LNCaP clone FGC (cell line): ENCODE measurements around the gene IZUMO4.

Experiments used
- DNase-seq: peaks from one replicate; pipeline ENCODE4 v3.0.0-alpha.2; 2011; ENCODE audit warnings: low read depth
- H3K4me3 ChIP-seq: 2 replicates; pipeline ENCODE4 v1.5.1; 2011; ENCODE audit warnings: mild to moderate bottlenecking, low read depth, low read length, control low read depth
- TF ChIP-seq, protein P1 (sequence below): IDR thresholded peaks from 2 replicates; pipeline ENCODE4 v1.5.1; 2012; ENCODE audit warnings: mild to moderate bottlenecking; ENCODE audit not compliant: control insufficient read depth, insufficient read depth; ENCODE audit errors: extremely low read depth

IZUMO4 gene

DNA sequence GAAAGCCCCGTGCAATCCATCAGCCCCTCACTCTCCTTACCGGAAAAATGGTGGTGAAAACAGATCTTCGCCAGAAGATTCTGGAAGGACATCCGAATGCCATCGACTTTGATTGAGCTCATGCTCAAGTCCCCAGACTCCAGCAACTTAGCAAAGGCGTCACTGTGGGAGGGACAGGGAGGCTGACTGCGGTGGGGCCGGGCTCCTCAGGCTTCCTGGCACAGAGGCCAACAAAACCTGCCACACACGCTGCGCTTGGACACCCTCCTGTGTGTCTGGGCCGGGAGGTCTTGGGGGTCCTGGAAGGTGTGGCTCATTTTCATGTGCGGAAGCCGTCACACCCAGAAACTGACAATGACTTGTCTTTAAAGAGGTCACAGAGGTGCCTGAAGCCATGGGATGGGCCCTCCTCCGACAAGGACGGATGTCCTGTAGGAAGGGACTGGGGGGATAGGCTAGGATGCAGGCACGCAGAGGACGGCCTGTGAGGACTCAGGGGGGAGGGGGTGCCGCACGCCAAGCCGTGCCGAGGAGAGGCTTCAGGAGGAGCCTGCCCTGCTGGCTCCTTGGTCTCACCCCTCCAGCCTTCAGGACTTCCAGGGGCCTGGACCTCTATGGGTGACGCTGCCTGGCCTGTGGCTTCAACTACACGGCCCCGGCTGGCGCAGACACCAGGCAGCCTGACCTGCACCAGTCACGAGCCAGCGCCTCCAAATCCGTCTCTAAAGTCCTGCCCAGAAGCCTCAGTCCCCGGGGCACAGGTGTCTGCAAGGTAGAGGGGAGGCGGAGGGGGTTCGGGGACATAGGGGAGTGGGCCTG is 12.5 kb downstream of the IZUMO4 start:
- H3K4me3 ChIP-seq = no peak overlapping the region
- TF ChIP-seq, protein P1, sequence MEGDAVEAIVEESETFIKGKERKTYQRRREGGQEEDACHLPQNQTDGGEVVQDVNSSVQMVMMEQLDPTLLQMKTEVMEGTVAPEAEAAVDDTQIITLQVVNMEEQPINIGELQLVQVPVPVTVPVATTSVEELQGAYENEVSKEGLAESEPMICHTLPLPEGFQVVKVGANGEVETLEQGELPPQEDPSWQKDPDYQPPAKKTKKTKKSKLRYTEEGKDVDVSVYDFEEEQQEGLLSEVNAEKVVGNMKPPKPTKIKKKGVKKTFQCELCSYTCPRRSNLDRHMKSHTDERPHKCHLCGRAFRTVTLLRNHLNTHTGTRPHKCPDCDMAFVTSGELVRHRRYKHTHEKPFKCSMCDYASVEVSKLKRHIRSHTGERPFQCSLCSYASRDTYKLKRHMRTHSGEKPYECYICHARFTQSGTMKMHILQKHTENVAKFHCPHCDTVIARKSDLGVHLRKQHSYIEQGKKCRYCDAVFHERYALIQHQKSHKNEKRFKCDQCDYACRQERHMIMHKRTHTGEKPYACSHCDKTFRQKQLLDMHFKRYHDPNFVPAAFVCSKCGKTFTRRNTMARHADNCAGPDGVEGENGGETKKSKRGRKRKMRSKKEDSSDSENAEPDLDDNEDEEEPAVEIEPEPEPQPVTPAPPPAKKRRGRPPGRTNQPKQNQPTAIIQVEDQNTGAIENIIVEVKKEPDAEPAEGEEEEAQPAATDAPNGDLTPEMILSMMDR = no peak
- no peak for DNase-seq

DNA sequence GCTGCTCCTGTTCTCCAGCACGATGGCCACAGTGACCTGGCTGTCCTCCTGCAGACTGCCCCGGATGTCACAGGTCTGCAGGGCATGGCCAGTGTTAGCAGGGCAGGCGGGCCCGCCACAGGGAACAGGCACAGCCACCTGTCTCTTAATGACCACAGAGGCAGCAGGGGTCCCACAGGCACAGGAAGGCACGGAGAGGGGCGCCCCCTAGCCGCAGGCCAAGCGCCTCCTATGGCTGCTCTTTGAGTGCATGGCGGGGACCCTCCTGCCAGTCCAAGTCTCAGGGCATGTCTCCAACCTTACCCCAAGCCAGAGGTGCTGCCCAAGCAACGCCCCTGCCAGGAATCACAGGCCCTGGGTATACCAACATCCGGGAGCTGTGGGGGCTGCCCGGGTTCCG is 14.1 kb downstream of the IZUMO4 start:
- TF ChIP-seq, protein P1 = no peak
- no peak for DNase-seq
- H3K4me3 ChIP-seq = no peak overlapping the region

DNA sequence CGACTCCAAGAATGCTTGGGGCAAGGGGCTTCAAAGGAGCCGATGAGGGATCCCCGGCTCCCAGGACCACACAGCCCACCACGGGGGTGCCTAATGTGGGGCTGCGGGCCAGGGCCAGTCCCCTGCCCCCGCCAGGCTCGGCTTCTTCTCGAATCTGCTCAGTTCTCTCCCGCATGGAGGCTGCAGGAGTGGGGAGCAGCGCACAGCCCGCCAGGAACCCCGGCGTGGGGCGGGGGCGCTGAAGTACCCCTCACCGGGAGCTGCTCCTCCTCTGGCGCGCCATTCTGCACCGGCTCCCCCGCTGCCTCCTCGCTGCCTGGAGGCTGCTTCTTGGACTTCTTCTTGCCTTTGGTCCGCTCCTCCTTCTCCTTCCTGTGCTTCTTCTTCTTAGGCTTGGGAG is 14.7 kb downstream of the IZUMO4 start:
- H3K4me3 ChIP-seq = no peak overlapping the region
- DNase-seq = no peak
- TF ChIP-seq, protein P1 = no peak

DNA sequence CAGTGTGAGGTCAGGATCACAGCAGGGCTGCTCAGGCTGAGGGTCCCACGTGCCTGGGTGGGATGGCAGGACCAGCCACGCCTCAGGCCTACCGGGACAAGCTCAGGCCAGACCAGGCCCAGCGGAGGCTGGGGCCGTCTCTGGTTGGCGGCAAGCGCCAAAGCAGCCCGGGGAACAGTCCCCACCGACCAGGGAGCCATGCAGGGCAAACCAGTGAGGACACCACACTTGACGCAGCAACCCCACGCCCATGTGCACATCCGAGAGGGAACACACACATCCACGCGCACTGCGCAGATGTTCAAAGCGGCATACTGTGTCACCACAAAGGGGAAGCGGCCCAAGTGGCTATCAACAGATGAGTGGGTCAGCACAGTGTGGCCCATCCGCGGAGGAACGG is 15.2 kb downstream of the IZUMO4 start:
- TF ChIP-seq, protein P1 = no peak
- DNase-seq = no peak
- no peak overlapping the region for H3K4me3 ChIP-seq

DNA sequence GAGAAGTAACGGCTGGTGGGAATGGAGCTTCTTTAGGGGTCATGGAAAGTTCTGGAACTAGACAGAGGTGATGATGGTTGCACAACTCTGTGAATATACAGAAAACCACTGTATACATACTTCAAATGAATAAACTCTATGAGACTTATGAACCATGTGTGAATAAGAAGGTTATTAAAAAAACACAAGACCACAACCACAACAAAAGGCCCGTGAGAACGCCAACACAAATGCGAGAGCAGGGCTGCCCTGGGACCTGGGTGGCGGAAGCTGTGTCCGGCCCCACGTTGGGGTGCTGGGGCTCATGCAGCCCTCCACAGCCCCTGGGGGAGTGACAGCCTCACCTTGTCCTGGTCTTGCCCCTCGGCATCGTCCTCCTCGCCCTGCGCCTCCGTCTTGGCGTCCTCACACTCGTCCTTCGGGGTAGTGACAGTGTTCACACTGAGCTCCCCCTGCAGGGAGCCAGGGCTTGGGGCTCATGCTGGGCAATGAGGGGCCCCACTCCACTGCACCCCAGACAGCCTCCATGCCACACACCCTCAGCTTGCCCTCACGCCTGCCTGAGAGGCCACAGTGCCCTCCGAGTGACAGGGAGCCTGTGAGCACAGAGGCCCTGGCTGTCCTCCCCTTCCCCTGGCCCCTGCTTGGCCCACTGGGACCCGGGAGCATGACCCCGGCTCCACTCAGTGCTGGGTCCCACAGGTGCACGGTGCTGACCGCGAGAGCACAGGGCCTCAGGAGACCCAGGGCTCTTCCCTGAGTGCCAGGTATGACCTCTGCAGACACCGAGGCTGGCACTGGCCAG is 16.0 kb downstream of the IZUMO4 start:
- TF ChIP-seq, protein P1 = no peak
- H3K4me3 ChIP-seq = no peak overlapping the region
- no peak for DNase-seq

DNA sequence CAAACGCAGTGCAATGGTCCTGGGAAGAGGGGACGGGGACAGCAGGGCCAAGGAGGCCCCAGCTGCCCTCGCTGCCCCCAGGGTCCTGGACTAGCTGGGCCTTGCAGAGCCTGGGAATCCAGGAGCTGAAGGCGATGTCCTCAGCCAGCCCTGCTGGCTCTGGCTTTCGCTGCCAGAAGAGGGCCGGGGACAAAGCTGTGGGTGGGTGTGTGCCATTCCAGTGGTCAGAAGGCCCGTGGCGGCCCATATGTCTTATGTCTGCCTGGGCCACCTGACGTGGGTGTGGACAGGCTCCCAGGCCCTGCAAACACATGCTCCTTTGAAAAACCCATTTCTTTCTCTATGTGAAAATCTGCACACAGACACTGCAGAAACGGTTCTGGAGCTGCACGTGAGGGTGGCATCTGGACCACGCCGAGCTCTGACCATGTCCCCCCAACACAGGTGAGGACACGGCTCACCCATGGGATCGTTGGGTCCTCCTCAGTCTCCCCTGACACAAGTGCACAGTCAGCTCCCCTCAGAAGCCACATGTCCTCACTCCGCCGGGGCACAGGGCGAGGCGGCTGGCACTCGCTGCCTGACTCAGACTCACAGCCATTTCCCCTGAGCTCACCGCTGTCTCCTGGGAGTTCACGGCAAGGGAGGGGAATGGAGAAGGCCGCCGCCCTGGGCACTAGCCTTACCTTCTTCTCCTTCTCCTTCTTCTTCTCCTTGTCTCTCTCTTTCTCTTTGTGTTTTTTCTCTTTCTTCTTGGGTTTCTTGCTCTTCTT is 16.9 kb downstream of the IZUMO4 start:
- DNase-seq = no peak
- no peak overlapping the region for H3K4me3 ChIP-seq
- TF ChIP-seq, protein P1 = no peak
